Coronary artery (tissue), 2 donors: Measurements from ENCODE around the gene NR0B1.

Experiments
- DNase-seq: peaks from one replicate; pipeline ENCODE4 v3.0.0-alpha.2; 2017; ENCODE audit warnings: low spot score
- H3K27ac ChIP-seq, 2 donors: fragments of 200-600 bp; sonication (generic); one replicate each; pipeline ENCODE4 v1.5.1; 2016 to 2019
- H3K4me3 ChIP-seq: fragments of 200-600 bp; sonication (generic); 2 replicates; pipeline ENCODE4 v1.5.1; 2016; ENCODE audit warnings: mild to moderate bottlenecking, moderate library complexity
- TF ChIP-seq, protein P1 (sequence below): fragments of 200-600 bp; sonication (generic); IDR thresholded peaks from one replicate; pipeline ENCODE4 v1.5.1; 2019; ENCODE audit warnings: antibody characterized with exemption

Gene NR0B1

DNA sequence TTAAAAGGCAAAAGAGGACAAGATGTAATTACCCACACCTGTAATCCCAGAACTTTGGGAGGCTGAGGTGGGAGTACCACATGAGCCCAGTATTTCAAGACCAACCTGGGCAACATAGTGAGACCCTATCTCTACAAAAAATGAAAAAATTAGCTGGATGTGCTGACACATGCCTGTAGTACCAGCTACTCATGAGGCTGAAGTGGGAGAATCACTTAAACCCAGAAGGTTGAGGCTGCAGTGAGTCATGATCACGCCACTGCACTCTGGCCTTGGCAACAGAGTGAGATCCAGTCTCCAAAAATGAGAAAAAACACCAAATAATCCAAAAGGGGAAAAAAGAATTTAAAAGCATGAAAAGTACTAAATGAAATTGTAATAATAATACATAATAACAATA, 30.8 kb downstream of the NR0B1 start:
- no peak overlapping the region for H3K4me3 ChIP-seq
- DNase-seq, result no peak
- no peak overlapping the region for H3K27ac ChIP-seq
- TF ChIP-seq, protein P1, sequence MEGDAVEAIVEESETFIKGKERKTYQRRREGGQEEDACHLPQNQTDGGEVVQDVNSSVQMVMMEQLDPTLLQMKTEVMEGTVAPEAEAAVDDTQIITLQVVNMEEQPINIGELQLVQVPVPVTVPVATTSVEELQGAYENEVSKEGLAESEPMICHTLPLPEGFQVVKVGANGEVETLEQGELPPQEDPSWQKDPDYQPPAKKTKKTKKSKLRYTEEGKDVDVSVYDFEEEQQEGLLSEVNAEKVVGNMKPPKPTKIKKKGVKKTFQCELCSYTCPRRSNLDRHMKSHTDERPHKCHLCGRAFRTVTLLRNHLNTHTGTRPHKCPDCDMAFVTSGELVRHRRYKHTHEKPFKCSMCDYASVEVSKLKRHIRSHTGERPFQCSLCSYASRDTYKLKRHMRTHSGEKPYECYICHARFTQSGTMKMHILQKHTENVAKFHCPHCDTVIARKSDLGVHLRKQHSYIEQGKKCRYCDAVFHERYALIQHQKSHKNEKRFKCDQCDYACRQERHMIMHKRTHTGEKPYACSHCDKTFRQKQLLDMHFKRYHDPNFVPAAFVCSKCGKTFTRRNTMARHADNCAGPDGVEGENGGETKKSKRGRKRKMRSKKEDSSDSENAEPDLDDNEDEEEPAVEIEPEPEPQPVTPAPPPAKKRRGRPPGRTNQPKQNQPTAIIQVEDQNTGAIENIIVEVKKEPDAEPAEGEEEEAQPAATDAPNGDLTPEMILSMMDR, result no peak

DNA sequence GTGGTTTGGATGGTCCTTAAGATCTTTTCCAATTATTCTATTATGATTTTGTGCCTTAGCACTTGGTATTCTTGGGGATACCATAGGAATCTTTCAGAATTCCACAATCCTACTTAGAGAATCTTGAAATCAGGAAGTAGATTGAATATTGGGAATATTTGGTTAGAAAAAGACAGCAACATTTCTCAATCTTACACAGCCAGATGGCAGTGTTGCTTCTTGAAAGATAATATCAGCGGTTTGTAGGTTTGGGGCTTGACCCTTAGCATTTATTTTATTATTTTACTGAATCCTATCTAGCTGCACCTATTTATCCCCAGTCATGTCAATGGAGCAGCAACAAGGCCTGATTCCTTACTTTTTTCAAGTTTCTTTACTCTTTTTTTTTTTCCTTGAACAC, 33.7 kb downstream of the NR0B1 start:
- TF ChIP-seq, protein P1, result no peak
- no peak for DNase-seq
- Histone ChIP-seq H3K4me3 (no peak overlapping the region), H3K27ac (no peak overlapping the region)

DNA sequence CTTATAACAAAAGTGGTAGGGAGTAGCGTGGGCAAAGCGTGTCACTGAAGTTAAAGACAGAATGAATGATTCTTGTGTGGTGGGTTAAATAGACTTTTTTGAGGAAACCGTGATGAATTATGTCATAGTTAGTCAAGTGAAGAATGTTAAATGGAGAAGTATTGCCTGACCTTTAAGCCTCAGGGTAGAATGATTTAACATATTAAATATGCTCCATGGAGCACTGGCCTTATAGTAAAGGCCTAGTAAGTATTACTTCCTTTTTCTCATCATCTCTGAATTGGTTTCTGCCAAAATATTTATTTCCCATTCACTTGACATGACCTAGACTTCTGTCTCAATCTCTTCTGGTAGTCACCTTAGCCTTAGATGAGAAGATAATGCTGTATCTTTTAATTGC, 38.6 kb downstream of the NR0B1 start:
- Histone ChIP-seq H3K4me3 (no peak overlapping the region), H3K27ac (no peak overlapping the region)
- TF ChIP-seq, protein P1, result no peak
- DNase-seq, result no peak

DNA sequence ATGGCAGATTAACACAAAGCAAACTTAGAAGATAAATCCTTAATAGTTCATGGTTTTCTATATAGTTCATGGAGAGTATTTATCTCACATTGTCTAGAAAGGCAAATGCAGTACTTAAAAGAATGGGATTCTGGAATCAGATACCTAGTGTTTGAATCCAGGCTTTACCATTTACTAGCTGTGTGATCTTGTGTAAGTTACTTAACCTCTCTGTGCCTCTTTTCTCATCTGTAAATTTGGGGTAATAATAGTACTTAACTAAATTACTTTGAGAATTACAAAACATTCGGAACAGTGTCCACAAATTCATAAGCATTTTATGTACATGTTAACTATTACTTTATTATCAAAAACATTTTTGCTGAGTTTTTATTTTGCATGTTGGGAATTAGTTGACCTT, 46.4 kb downstream of the NR0B1 start:
- DNase-seq, result no peak
- TF ChIP-seq, protein P1, result no peak
- Histone ChIP-seq H3K27ac (no peak overlapping the region), H3K4me3 (no peak overlapping the region)

DNA sequence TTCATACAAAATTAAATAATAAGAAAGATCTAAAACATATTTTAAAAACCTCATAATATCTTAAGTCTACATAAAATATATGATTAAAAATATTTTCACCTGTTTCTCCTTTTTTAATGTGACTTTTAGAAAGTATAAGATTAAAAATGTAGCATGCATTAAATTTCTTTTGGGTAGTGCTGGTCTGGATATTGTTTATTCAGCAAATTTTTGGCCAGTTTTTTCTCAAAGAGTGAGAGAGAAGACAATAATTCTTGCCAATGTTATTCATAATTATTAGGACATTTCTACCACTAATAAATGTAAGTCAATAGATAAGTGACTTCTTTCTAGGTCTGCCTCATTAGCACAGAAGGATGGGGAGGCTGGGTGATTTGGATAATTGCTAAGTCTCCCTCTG, 48.2 kb downstream of the NR0B1 start:
- H3K27ac ChIP-seq, result no peak overlapping the region
- no peak for DNase-seq
- no peak overlapping the region for H3K4me3 ChIP-seq
- TF ChIP-seq, protein P1, result no peak

DNA sequence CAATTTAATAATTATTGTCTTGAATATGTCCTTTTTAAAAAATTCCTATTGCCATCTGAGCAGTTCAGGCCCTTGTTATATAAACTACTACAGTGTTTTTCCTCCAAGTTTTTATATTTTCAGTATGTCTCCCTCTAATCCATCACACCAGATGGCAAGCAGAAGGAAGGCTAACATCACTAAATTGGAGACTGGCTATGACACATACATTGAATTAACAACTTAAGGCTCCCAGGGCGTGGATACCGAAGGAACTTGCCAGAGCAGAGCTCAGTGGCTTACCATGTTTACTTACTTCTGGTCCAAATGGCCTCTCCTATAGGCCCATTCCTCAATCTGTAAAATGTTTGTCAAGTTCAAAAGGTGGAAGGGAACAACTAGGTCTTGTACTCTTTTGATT, 49.3 kb downstream of the NR0B1 start:
- TF ChIP-seq, protein P1, result no peak
- Histone ChIP-seq H3K4me3 (no peak overlapping the region), H3K27ac (no peak overlapping the region)
- no peak for DNase-seq
